SK-N-SH (cell line): ENCODE measurements around the gene MLLT3. TPM values are rescaled to one million over a fixed set of nuclear protein-coding genes. Genes with fewer than 3 reads are reported as not detected.

Source experiments
- CTCF ChIA-PET: fragments of 300-600, 350-600 bp; formaldehyde crosslinking; extraction: SDS; loops from one replicate; lab custom pipeline; 2021; lab: Yijun Ruan, JAX
- POLR2A ChIA-PET: fragments of 350-600 bp; sonication (Branson Sonifier 250); formaldehyde crosslinking; extraction: SDS; loops from one replicate; lab custom pipeline; 2020; ENCODE audit warnings: antibody characterized with exemption, inconsistent platforms; lab: Yijun Ruan, JAX
- DNase-seq: peaks from one replicate; pipeline ENCODE4 v3.0.0; 2012
- H2AFZ ChIP-seq: fragments of 200-600 bp; sonication (generic); 2 replicates; pipeline ENCODE4 v1.8.1; 2016; ENCODE audit warnings: antibody characterized with exemption, mild to moderate bottlenecking, low read depth
- H3F3A ChIP-seq: fragments of 200-600 bp; sonication (generic); replicated peaks from 2 replicates; pipeline ENCODE3; 2016; ENCODE audit warnings: antibody characterized with exemption, mild to moderate bottlenecking; ENCODE audit not compliant: insufficient read depth
- H3K27ac ChIP-seq, 2 experiments: fragments of 200-500 bp in 1 of 2; fragments of 200-600 bp in 1 of 2; sonication (Bioruptor generic) in 1 of 2; sonication (generic), shearing (Covaris generic) in 1 of 2; 2 replicates each; pipeline versions ENCODE4 v1.5.1 to v1.6.1; 2014 to 2016; ENCODE audit warnings: low read depth in 2 of 2, inconsistent platforms in 1 of 2, low read length in 1 of 2, mild to moderate bottlenecking in 1 of 2, mixed read lengths in 1 of 2
- H3K27me3 ChIP-seq: fragments of 200-600 bp; sonication (generic), shearing (Covaris generic); 2 replicates; pipeline ENCODE4 v1.6.1; 2016; ENCODE audit warnings: mixed run types; ENCODE audit not compliant: insufficient read depth
- H3K36me3 ChIP-seq, 2 experiments: fragments of 200-500 bp in 1 of 2; fragments of 200-600 bp in 1 of 2; sonication (Bioruptor generic) in 1 of 2; sonication (generic) in 1 of 2; replicated peaks in 1 of 2; 2 replicates each; pipeline versions ENCODE3 to v1.5.1; 2014 to 2016; ENCODE audit warnings: low read length in 1 of 2, mild to moderate bottlenecking in 1 of 2; ENCODE audit not compliant: insufficient read depth in 2 of 2, control insufficient read depth in 1 of 2
- H3K4me1 ChIP-seq, 2 experiments: fragments of 200-500 bp in 1 of 2; fragments of 200-600 bp in 1 of 2; sonication (Bioruptor generic) in 1 of 2; sonication (generic), shearing (Covaris generic) in 1 of 2; 2 replicates each; pipeline versions ENCODE4 v1.5.1 to v1.6.1; 2014 to 2016; ENCODE audit warnings: low read depth in 1 of 2, low read length in 1 of 2, mixed run types in 1 of 2; ENCODE audit not compliant: insufficient read depth in 2 of 2, control insufficient read depth in 1 of 2
- H3K4me2 ChIP-seq: fragments of 200-600 bp; sonication (generic), shearing (Covaris generic); 2 replicates; pipeline ENCODE4 v1.6.1; 2017; ENCODE audit warnings: mixed run types
- H3K4me3 ChIP-seq, 2 experiments: fragments of 200-500 bp in 1 of 2; fragments of 200-600 bp in 1 of 2; sonication (Bioruptor generic) in 1 of 2; sonication (generic), shearing (Covaris generic) in 1 of 2; 2 replicates each; pipeline versions ENCODE4 v1.5.1 to v1.8.1; 2014 to 2016; ENCODE audit warnings: low read depth in 2 of 2, inconsistent platforms in 1 of 2, low read length in 1 of 2, mild to moderate bottlenecking in 1 of 2, mixed read lengths in 1 of 2, moderate library complexity in 1 of 2
- H3K79me2 ChIP-seq: fragments of 200-600 bp; sonication (generic); 2 replicates; pipeline ENCODE4 v1.8.1; 2017; ENCODE audit warnings: mild to moderate bottlenecking; ENCODE audit not compliant: insufficient read depth
- H3K9ac ChIP-seq: fragments of 200-600 bp; sonication (generic); 2 replicates; pipeline ENCODE4 v1.6.1; 2017; ENCODE audit warnings: mixed run types
- H3K9me2 ChIP-seq: fragments of 200-600 bp; sonication (generic); 2 replicates; pipeline ENCODE4 v1.6.1; 2017; ENCODE audit warnings: mixed run types
- H3K9me3 ChIP-seq: fragments of 200-600 bp; sonication (generic); 2 replicates; pipeline ENCODE4 v1.6.1; 2017; ENCODE audit warnings: mixed run types, mild to moderate bottlenecking, moderate library complexity
- H4K20me1 ChIP-seq: fragments of 200-600 bp; sonication (generic); 2 replicates; pipeline ENCODE4 v1.6.1; 2017; ENCODE audit warnings: mild to moderate bottlenecking, mixed run types; ENCODE audit not compliant: insufficient read depth
- CTCF ChIP-seq: fragments of 200-600 bp; sonication (generic); IDR thresholded peaks from 2 replicates; pipeline ENCODE4 v1.6.1; 2017; ENCODE audit warnings: antibody characterized with exemption, mild to moderate bottlenecking, moderate library complexity
- ELF1 ChIP-seq: IDR thresholded peaks from 2 replicates; pipeline ENCODE4 v1.4.0; 2012
- IRF3 ChIP-seq: fragments of 150-350 bp; IDR thresholded peaks from 2 replicates; pipeline ENCODE4 v1.6.1; 2016; ENCODE audit warnings: mild to moderate bottlenecking, low read depth, low read length
- USF1 ChIP-seq: IDR thresholded peaks from 2 replicates; pipeline ENCODE4 v1.4.0; 2012; ENCODE audit warnings: low read depth, borderline replicate concordance
- WGBS: methylation state at CpG from one replicate; pipeline ENCODE4 v1.1.6; 2017; ENCODE audit warnings: low lambda C conversion rate; 5-methylcytosine and 5-hydroxymethylcytosine counted together
- polyA plus RNA-seq, 3 experiments: library from polyadenylated mRNA; depleted of rRNA; stranded (reverse); fragments of >200 nt; gene quantifications; 2 replicates each; pipeline ENCODE4 v1.2.3, GENCODE V29; 2012
- small RNA-seq, 7 experiments: library from RNA; depleted of rRNA; stranded (forward); fragments of <200 nt; gene quantifications; one replicate each; pipeline ENCODE3, GENCODE V24; 2012

The MLLT3 gene
- polyA plus RNA-seq, 1 of the 3 experiments (the other 2 are of a cell fraction) = 3.9 TPM

DNA sequence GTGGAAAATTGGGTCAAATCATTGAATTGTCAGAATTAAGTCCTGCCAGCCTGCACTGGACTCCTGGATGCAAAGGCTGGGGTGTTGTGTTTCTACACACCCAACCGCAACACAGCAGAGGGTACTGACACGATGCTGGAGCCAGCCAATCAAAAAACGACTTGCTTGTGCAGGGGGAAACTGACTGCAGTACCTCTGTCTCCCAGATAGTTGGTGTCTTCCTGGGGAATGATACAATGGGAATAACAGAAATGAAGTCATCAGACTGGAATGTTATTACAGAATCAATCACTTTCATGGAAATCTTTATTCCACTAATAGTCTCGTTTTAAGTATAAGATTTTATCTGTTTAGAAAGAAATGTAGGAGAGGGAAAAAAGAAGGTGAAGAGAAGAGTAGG is 330.3 kb downstream of the MLLT3 start:
- 32% methylated on average over 4 of the region's 4 CpGs for WGBS
- H3K27me3 ChIP-seq = no peaks in the 10 kb centered on the region
- TF ChIP-seq ELF1 (no peak), USF1 (no peak), CTCF (peak; percentile 47), IRF3 (no peak)
- TF ChIP-seq, all 33 proteins: peak for 1
- ChIA-PET POLR2A (no interaction called here), CTCF (no interaction called here)
- no peak overlapping the region for H3K4me3 ChIP-seq
- H3K27ac ChIP-seq = no peak overlapping the region
- H3K4me2 ChIP-seq = no peak overlapping the region
- H3K36me3 ChIP-seq = no peaks in the 10 kb centered on the region
- no peak overlapping the region for H2AFZ ChIP-seq
- H3K4me1 ChIP-seq = no peaks in the 10 kb centered on the region
- peak; percentile 14 for DNase-seq
- no peaks in the 10 kb centered on the region for H3K9me3 ChIP-seq
- no peaks in the 10 kb centered on the region for H4K20me1 ChIP-seq
- no peak overlapping the region for H3K9ac ChIP-seq
- no peaks in the 10 kb centered on the region for H3K9me2 ChIP-seq
- H3K79me2 ChIP-seq = no peaks in the 10 kb centered on the region
- no peaks in the 10 kb centered on the region for H3F3A ChIP-seq

Small RNA genes within 50 kb of the gene (small RNA-seq; reads per million reads assigned to genes)
- gene MIR4473 (0.86 to 12.3 (median 3.9) reads per million in 7 experiments), gene MIR4474 (0 to 0.79 (median 0) reads per million in 7 experiments), gene RNU4-26P (0 reads per million in 7 experiments)

Other genes with a start within 250 kb of the MLLT3 start
- 15.8 and 18.5 TPM in 2 replicates for gene FOCAD, start 61.8 kb upstream of the MLLT3 start, polyA plus RNA-seq (2012; rRNA removed)